HL-60 (cell line): ENCODE data around the gene GIMAP1.

ENCODE experiments used
- CTCF ChIP-seq: IDR thresholded peaks from one replicate; pipeline ENCODE4 v1.5.1; 2011; ENCODE audit warnings: low read length, control low read depth, inconsistent platforms; ENCODE audit not compliant: insufficient read depth
- POLR2AphosphoS5 ChIP-seq: IDR thresholded peaks from 2 replicates; pipeline ENCODE4 v1.6.1; 2012; ENCODE audit warnings: low read depth
- REST ChIP-seq: IDR thresholded peaks from 2 replicates; pipeline ENCODE4 v1.6.1; 2012; ENCODE audit warnings: low read depth; ENCODE audit not compliant: insufficient replicate concordance

GRCh38 chr7:150742286-150742968 lies 26.0 kb downstream of the GIMAP1 start:
- no peak for TF ChIP-seq CTCF
- no peak for TF ChIP-seq REST
- no peak for TF ChIP-seq POLR2AphosphoS5
